Heart right ventricle (tissue), 16 donors: ENCODE data around the gene TYRP1. TPM values are rescaled to one million over a fixed set of nuclear protein-coding genes. Genes with fewer than 3 reads are reported as not detected.

ENCODE experiments used
- ATAC-seq, 8 donors: fragments of 200-7000 bp; cut with Tn5 transposase; one replicate each; pipeline ENCODE4 v1.9.1; 2020; ENCODE audit warnings: mild to moderate bottlenecking in 8 of 8, moderate library complexity in 8 of 8, moderate number of reproducible peaks in 1 of 8
- DNase-seq, 2 donors: peaks; one replicate each; pipeline ENCODE4 v3.0.0-alpha.2; 2020
- H3K27ac ChIP-seq, 10 donors: fragments of 200-600 bp; sonication (generic) in 2 of 10; one replicate each; pipeline versions ENCODE4 v1.5.0 to v1.8.0; 2020 to 2022; ENCODE audit warnings: mild to moderate bottlenecking in 3 of 10
- H3K27me3 ChIP-seq, 7 donors: fragments of 200-600 bp; one replicate each; pipeline ENCODE4 v1.8.0; 2021 to 2022; ENCODE audit warnings: mild to moderate bottlenecking in 2 of 7
- H3K36me3 ChIP-seq, 9 donors: fragments of 200-600 bp; sonication (generic) in 1 of 9; one replicate each; pipeline versions ENCODE4 v1.5.0 to v1.8.0; 2020 to 2022; ENCODE audit warnings: mild to moderate bottlenecking in 2 of 9
- H3K4me1 ChIP-seq, 9 donors: fragments of 200-600 bp; sonication (generic) in 1 of 9; one replicate each; pipeline versions ENCODE4 v1.5.0 to v1.8.0; 2020 to 2022; ENCODE audit warnings: mild to moderate bottlenecking in 4 of 9
- H3K4me3 ChIP-seq, 10 donors: fragments of 200-600 bp; sonication (generic) in 2 of 10; one replicate each; pipeline versions ENCODE4 v1.5.0 to v1.8.0; 2020 to 2022; ENCODE audit warnings: mild to moderate bottlenecking in 7 of 10, moderate library complexity in 2 of 10
- H3K9me3 ChIP-seq, 11 donors: fragments of 200-600 bp in 10 of 11; sonication (generic) in 2 of 11; one replicate each; pipeline versions ENCODE4 v1.5.0 to v1.8.0; 2013 to 2022; ENCODE audit warnings: mild to moderate bottlenecking in 2 of 11, control low read depth in 1 of 11, moderate library complexity in 1 of 11
- WGBS, 2 donors: extraction: QIAGEN DNeasy Blood & Tissue Kit; methylation state at CpG; one replicate each; pipeline ENCODE4 v1.1.7; 2013; ENCODE audit warnings: inconsistent platforms in 1 of 2; 5-methylcytosine and 5-hydroxymethylcytosine counted together
- intact Hi-C, 10 donors: fragments of 100-400 bp; cut with DNase I; formaldehyde crosslinking; loops; one replicate each; pipeline versions ENCODE4 v1.11.1 to v1.14.2; 2022
- polyA plus RNA-seq, 2 donors: library from polyadenylated mRNA; stranded (reverse); fragments of 200-250 nt; gene quantifications; one replicate each; pipeline ENCODE4 v1.2.3, GENCODE V29; 2013
- total RNA-seq, 10 donors: library from RNA; stranded (reverse); fragmentation: NEBNext Ultra II Directional in 3 of 10; extraction: Animal tissue kit (Norgen Biotek cat#: 25700) in 3 of 10; gene quantifications; one replicate each; pipeline versions ENCODE4 v1.2.1 to v1.2.4, GENCODE V29; 2021 to 2023
- TF ChIP-seq, protein P1 (sequence below), 9 donors: fragments of 200-600 bp; sonication (generic) in 2 of 9; IDR thresholded peaks; one replicate each; pipeline versions ENCODE4 v1.5.0 to v1.8.0; 2021 to 2022; ENCODE audit warnings: antibody characterized with exemption in 9 of 9, mild to moderate bottlenecking in 5 of 9, moderate library complexity in 1 of 9
- donor health status: Arrhythmogenic right ventricular cardiomyopathy.
- donor health status: ischemic (EF 13 %, LVEDD 7.1; RV severe dilation, severe dysfunction).
- donor health status: healthy with polysubstance abuse.
- donor health status: DM: no; HTN: yes; CAD: no.
- donor health status: DM: no; HTN: no; CAD: no.
- donor health status: ischemic (EF 25% LVEDD 6.9; RV normal size, moderate dysfunction).
- donor health status: ischemic (EF 25% LVEDD 5.7; RV mildly dilated, moderate dysfunction).
- donor health status: healthy.
- donor health status: DM: yes; HTN: yes; CAD: no.
- donor health status: Ischemic cardiomyopathy.
- donor health status: ischemic (EF 35%, LVEDD 5.7; RV mildly dilated, moderate dysfunction).
- donor health status: nonischemic (EF 11% LVEDD 7.7; RV severe dilation, severe dysfunction).
- donor health status: DM: yes; HTN: yes; CAD: no.
- donor health status: PGD.
- donor health status: ischemic (EF 29% LVEDD 5.4; RV normal size, mild dysfunction).
- donor health status: nonischemic (EF 23%, LVEDD 6.1; RV moderate dilation, normal function).

TYRP1 gene
- total and polyA plus RNA-seq, 12 donors = 7.2 to 138 (median 66.8) TPM

DNA sequence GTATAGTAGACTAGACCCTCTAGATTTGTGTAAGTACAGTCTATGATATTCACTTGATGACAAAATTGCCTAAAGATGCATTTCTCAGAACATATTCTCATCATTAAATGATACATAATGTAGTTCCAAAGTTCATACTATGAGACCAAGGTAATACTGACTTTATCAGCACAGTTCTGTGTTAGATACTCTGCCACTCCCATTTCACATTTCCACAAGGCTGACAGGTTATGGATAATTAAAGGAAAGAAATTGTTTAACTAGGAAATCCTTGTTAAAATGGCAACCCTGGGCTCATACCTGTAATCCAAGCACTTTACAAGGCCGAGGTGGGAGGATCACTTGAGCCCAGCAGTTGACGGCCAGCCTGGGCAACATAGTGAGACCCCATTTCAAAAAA is 33.6 kb downstream of the TYRP1 start:
- H3K4me3 ChIP-seq = no peak overlapping the region
- no peaks in the 10 kb centered on the region for H3K27me3 ChIP-seq
- 95 to 97% methylated on average over 2 of the region's 2 CpGs for WGBS, 2 donors
- H3K4me1 ChIP-seq = no peaks in the 10 kb centered on the region
- ATAC-seq (no peak), DNase-seq (no peak)
- intact Hi-C loops = loop anchor here in 7 of 10 donors (5.0 to 10.0 kb wide), 8 partner anchors 48 to 1708 kb away; partner anchors contain the start of gene LURAP1L (in 3 of the 7)
- H3K36me3 ChIP-seq = no peaks in the 10 kb centered on the region
- H3K9me3 ChIP-seq = peaks cover 0 to 3% (median 0%) of the 10 kb centered on the region in 11 donors
- TF ChIP-seq, protein P1, sequence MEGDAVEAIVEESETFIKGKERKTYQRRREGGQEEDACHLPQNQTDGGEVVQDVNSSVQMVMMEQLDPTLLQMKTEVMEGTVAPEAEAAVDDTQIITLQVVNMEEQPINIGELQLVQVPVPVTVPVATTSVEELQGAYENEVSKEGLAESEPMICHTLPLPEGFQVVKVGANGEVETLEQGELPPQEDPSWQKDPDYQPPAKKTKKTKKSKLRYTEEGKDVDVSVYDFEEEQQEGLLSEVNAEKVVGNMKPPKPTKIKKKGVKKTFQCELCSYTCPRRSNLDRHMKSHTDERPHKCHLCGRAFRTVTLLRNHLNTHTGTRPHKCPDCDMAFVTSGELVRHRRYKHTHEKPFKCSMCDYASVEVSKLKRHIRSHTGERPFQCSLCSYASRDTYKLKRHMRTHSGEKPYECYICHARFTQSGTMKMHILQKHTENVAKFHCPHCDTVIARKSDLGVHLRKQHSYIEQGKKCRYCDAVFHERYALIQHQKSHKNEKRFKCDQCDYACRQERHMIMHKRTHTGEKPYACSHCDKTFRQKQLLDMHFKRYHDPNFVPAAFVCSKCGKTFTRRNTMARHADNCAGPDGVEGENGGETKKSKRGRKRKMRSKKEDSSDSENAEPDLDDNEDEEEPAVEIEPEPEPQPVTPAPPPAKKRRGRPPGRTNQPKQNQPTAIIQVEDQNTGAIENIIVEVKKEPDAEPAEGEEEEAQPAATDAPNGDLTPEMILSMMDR (IDR thresholded peaks at IDR 0.05) = no peak
- H3K27ac ChIP-seq = no peak overlapping the region

DNA sequence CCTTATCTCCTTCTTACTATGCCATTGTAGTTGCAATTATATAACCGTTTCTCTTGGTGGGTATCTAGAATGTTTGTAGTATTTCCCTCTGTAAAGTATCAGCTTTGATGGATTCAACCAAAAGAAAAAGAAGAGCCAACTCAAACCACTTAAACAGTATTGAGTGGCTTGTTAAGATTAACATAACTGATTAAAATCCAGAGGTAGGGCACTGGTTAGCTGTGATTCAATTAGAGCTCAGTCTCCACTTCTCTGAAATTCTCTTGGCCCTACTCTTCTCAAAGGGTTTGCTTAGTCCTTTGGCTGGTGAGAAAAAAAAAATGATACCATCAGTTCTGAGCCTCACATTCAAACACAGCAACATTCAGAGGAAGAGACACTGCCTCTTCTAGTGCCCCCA is 37.0 kb downstream of the TYRP1 start:
- Histone ChIP-seq H3K27ac (no peak overlapping the region), H3K4me1 (no peaks in the 10 kb centered on the region), H3K36me3 (no peaks in the 10 kb centered on the region), H3K4me3 (no peak overlapping the region), H3K9me3 (peaks cover 0 to 14% (median 4%) of the 10 kb centered on the region in 11 donors), H3K27me3 (no peaks in the 10 kb centered on the region)
- DNase-seq = no peak
- WGBS, 2 donors = 85% methylated on average over 1 of the region's 1 CpG
- no peak for ATAC-seq
- TF ChIP-seq, protein P1 (IDR thresholded peaks at IDR 0.05) = no peak
- intact Hi-C loops = loop anchor here in 1 of 10 donors (10.0 kb wide), 1 partner anchor 95 kb away; no protein-coding TSS in a partner anchor

DNA sequence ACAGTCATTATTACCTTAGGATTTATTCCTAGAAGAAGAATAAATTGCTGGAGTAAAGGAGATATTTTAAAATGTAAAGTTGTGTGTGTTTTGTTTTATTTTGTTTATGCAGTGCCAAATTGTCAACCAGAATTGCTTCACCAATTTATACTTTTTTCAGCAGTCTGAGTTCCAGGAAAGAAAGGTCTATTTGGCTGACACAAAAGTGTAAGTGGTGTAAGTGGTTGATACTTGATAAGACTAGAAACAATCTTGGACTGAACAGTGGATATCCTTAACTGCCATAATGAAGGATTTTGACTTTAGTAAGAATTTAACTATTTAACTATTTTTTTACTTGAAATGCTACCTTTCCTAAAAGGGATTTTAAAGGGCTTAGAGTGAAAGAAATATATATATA is 37.7 kb downstream of the TYRP1 start:
- DNase-seq (no peak), ATAC-seq (no peak)
- no peaks in the 10 kb centered on the region for H3K27me3 ChIP-seq
- H3K36me3 ChIP-seq = no peaks in the 10 kb centered on the region
- H3K4me1 ChIP-seq = no peaks in the 10 kb centered on the region
- no peak overlapping the region for H3K4me3 ChIP-seq
- peaks cover 0 to 14% (median 4%) of the 10 kb centered on the region in 11 donors for H3K9me3 ChIP-seq
- H3K27ac ChIP-seq = no peak overlapping the region
- intact Hi-C loops = loop anchor here in 1 of 10 donors (10.0 kb wide), 1 partner anchor 94 kb away; no protein-coding TSS in a partner anchor
- TF ChIP-seq, protein P1 (IDR thresholded peaks at IDR 0.05) = no peak

DNA sequence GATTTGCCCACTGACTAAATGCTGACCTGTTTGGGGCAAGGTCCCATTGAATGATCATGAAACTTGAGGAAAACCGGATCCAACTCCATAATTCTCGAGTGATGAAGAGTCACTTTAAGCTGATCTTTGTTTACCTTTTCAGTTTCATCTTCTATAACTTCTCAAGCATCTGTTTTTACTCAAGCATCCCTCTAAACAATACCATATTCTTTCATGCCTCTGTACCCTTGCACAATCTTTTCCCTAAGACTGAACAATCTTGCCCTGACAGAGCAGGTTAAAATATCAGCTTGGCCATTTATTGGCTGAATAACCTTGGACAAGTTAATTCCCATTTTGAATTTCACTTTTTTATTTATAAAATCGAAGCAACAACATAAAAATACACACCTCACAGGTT is 39.8 kb downstream of the TYRP1 start:
- peaks cover 0 to 14% (median 4%) of the 10 kb centered on the region in 11 donors for H3K9me3 ChIP-seq
- no peak for ATAC-seq
- WGBS, 2 donors = 78 to 81% methylated on average over 3 of the region's 3 CpGs
- H3K36me3 ChIP-seq = no peaks in the 10 kb centered on the region
- H3K4me3 ChIP-seq = no peak overlapping the region
- no peaks in the 10 kb centered on the region for H3K4me1 ChIP-seq
- no peaks in the 10 kb centered on the region for H3K27me3 ChIP-seq
- TF ChIP-seq, protein P1 (IDR thresholded peaks at IDR 0.05) = no peak
- intact Hi-C loops = loop anchor here in 1 of 10 donors (10.0 kb wide), 1 partner anchor 92 kb away; no protein-coding TSS in a partner anchor
- no peak overlapping the region for H3K27ac ChIP-seq
- no peak for DNase-seq
